ENCODE data around the gene HSP90AB1. TPM values are rescaled to one million over a fixed set of nuclear protein-coding genes. Genes with fewer than 3 reads are reported as not detected.

HSP90AB1 gene
- total and polyA plus RNA-seq, 2 of the 8 experiments (the other 6 are each of a cell fraction or from before 2014, with no cell fraction given), result 1,564 to 2,297 TPM

DNA sequence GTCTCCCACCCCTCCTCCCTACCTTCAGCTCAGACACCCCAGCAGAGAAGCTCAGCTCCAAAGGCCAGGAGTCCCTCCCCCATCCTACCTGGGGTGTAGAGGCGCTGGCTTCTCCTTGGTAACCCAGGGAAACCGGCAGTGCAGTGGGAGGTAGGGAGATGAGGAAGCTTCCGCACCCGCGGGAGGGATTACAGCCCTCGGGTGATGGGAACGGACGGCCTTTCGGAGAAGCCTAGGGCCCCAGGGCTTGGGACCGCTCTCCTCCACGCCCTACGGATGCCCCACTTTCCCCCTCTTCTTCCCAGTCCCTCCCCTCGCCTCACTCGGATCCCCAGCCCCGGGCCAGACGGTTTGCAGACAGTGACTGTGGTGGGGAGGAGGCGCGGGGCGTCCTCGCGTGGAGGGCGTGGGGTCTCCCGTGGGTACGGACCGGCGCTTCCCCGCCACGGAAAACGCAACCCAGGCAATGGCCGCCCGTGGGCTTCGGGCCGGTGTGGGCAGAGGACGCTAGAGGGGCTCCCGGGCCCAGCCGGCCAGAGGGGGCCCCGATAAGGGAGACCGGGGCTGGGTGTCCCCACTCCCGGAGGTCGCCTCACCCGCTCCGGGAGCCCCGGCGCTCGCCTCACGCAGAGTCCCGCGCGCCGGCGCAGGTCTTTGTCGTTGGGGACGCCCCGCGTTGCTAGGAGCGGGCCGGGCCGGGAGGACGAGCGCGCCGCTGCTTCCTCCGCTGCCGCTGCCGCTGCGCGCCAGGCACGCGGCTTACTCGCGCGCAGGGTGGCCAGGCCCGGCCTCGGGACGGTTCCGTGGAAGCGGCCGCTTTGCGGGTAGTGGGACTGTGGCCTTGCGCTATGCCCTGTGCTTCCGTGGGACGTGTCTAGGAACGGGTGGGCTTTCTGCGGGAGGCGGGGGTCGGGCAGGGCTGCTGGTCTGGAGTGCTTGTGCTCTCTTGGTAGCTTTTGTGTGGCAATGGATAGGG lies 50.5 kb downstream of the HSP90AB1 start:
- POLR2A ChIA-PET (ENCODE audit: partially characterized antibody), result interaction anchor here (0.8 to 10.4 kb wide), 17 partner anchors 9 to 63 kb away, joined by 3 to 102 read pairs (median 8); partner anchors contain the start of genes AARS2, HSP90AB1, SLC35B2 and TMEM151B
- WGBS, 2 experiments (ENCODE audit: extremely low coverage in 1 of 2, insufficient coverage in 1 of 2, insufficient read length in 1 of 2, insufficient replicate concordance in 2 of 2, low coverage in 1 of 2, low lambda C conversion rate in 2 of 2, missing lambda C conversion rate in 1 of 2), result 2% methylated on average over 33 of the region's 86 CpGs; no CpG with 5 or more reads in 1 of the 2 experiments
- Histone ChIP-seq H3K79me2 (ENCODE audit: control insufficient read depth in 1 of 2, insufficient read depth in 2 of 2, low read length in 2 of 2) (no peaks in the 10 kb centered on the region), H3K23ac (ENCODE audit: insufficient read length) (no peak overlapping the region), H3K27me3 (replicated peaks in 1 of 4; ENCODE audit: control insufficient read depth in 3 of 4, extremely low read depth in 1 of 4, insufficient read depth in 3 of 4, low read length in 3 of 4) (peaks cover 0 to 19% (median 14%) of the 10 kb centered on the region in 4 experiments; a peak in 6 of 7 replicates), H3K23me2 (ENCODE audit: low read depth, low read length) (peaks cover 14% of the 10 kb centered on the region), H4K8ac (ENCODE audit: extremely low read depth, insufficient read depth, low read length) (peak overlapping the region; percentile 63), H3K4me2 (ENCODE audit: insufficient read depth in 1 of 2, low read depth in 2 of 2, low read length in 2 of 2) (peak overlapping the region; percentile 65 to 70), H3K79me1 (ENCODE audit: low read depth, low read length) (no peaks in the 10 kb centered on the region), H3K36me3 (ENCODE audit: control insufficient read depth in 2 of 4, insufficient read depth in 4 of 4, low read length in 3 of 4) (peaks cover 5 to 18% (median 6%) of the 10 kb centered on the region in 4 experiments; a peak in 7 of 8 replicates), H4K91ac (replicated peaks; ENCODE audit: insufficient read length, low read length) (no peak overlapping the region), H3K9ac (replicated peaks in 1 of 4; ENCODE audit: extremely low read depth in 1 of 4, low read depth in 3 of 4, low read length in 3 of 4) (peak overlapping the region; percentile 5 to 46 (median 25); a peak in 5 of 7 replicates), H3K9me3 (ENCODE audit: insufficient read depth in 2 of 2, low read depth in 1 of 2, low read length in 1 of 2) (no peaks in the 10 kb centered on the region), H3K18ac (ENCODE audit: extremely low read depth, low read length) (peak overlapping the region; percentile 24; the same call in 1 of the 2 replicates), H3K4ac (replicated peaks; ENCODE audit: insufficient read length, low read depth, low read length) (no peak overlapping the region), H3K4me1 (replicated peaks in 1 of 4; ENCODE audit: control insufficient read depth in 3 of 4, insufficient read depth in 4 of 4, low read length in 3 of 4) (peaks cover 0 to 5% (median 4%) of the 10 kb centered on the region in 4 experiments; a peak in 4 of 7 replicates), H3K56ac (replicated peaks; ENCODE audit: insufficient read length, low read depth, low read length) (peak overlapping the region; percentile 7), H4K20me1 (replicated peaks in 1 of 2; ENCODE audit: control insufficient read depth in 1 of 2, insufficient read depth in 2 of 2, low read length in 2 of 2) (no peaks in the 10 kb centered on the region), H2BK12ac (ENCODE audit: low read depth, low read length) (peak overlapping the region; percentile 50; the same call in 1 of the 2 replicates), H3K14ac (ENCODE audit: insufficient read length) (no peak overlapping the region), H2AFZ (ENCODE audit: low read length) (peak overlapping the region; percentile 6; the same call in 1 of the 2 replicates), H2BK120ac (replicated peaks; ENCODE audit: low read depth, low read length) (no peak overlapping the region), H2BK5ac (ENCODE audit: low read depth, low read length) (0 out of 2 replicates have a peak overlapping the region, but pooled peaks have one; percentile 13), H2BK15ac (ENCODE audit: low read length) (no peak overlapping the region), H3K4me3 (ENCODE audit: extremely low read depth in 1 of 4, insufficient read depth in 2 of 4, low read depth in 3 of 4, low read length in 4 of 4) (peak overlapping the region; percentile 44 to 83 (median 68)), H2BK20ac (ENCODE audit: low read length) (no peak overlapping the region), H4K5ac (ENCODE audit: insufficient read length, low read depth, low read length) (no peak overlapping the region), H3K27ac (ENCODE audit: low read depth, low read length) (no peak overlapping the region), H2AK5ac (ENCODE audit: low read depth, low read length) (no peak overlapping the region)
- FAIRE-seq (no peak), DNase-seq (ENCODE audit: low read depth in 1 of 2, low spot score in 2 of 2) (peak in 1 of 2 experiments; percentile 87)
- CTCF ChIA-PET (ENCODE audit: partially characterized antibody), result interaction anchor here (0.6 to 9.3 kb wide), 13 partner anchors 8 to 46 kb away, joined by 3 to 108 read pairs (median 7); partner anchors contain the start of genes AARS2, SLC35B2 and TMEM151B
- TF ChIP-seq BRCA1 (IDR thresholded peaks at IDR 0.05; ENCODE audit: low read depth, low read length) (no peak), CHD1 (IDR thresholded peaks at IDR 0.05; ENCODE audit: low read depth, low read length) (no peak), HDAC6 (IDR thresholded peaks at IDR 0.05; ENCODE audit: low read depth, low read length) (no peak), ATF2 (IDR thresholded peaks at IDR 0.05; ENCODE audit: low read length) (no peak), ASH2L (IDR thresholded peaks at IDR 0.05; ENCODE audit: low read length) (peak; percentile 81), CTBP2 (IDR thresholded peaks at IDR 0.05; ENCODE audit: borderline replicate concordance, insufficient read depth, insufficient read length, low read length) (no peak), GTF2F1 (IDR thresholded peaks at IDR 0.05; ENCODE audit: borderline replicate concordance, low read depth, low read length) (no peak), HDAC2 (IDR thresholded peaks at IDR 0.05; ENCODE audit: borderline replicate concordance in 1 of 2, low read depth in 2 of 2, low read length in 2 of 2) (peak in 1 of 2 experiments; percentile 46; a peak in 1 of 4 replicates)
